IMR-90 (cell line): ENCODE measurements around the gene FADS6. TPM values are rescaled to one million over a fixed set of nuclear protein-coding genes. Genes with fewer than 3 reads are reported as not detected.

Experiments used
- ATAC-seq: fragments of 200-7000 bp; cut with Tn5 transposase; 2 replicates; pipeline ENCODE4 v1.9.1; 2020; ENCODE audit warnings: low read depth, mild to moderate bottlenecking, moderate library complexity
- BruUV-seq: library from RNA; stranded (reverse); fragments of 400-500 nt; replicated peaks from 2 replicates; lab custom pipeline; 2021; lab: Mats Ljungman, UMichigan
- CTCF ChIA-PET: fragments of 300-600 bp; formaldehyde crosslinking; extraction: SDS; loops from one replicate; lab custom pipeline; 2021; ENCODE audit warnings: antibody characterized with exemption; lab: Yijun Ruan, JAX
- POLR2A ChIA-PET: fragments of 300-600 bp; sonication (Branson Sonifier 250); formaldehyde crosslinking; loops from one replicate; lab custom pipeline; 2022; ENCODE audit warnings: antibody characterized with exemption; ENCODE audit not compliant: unreplicated experiment; lab: Charles Lee
- DNase-seq: peaks from one replicate; pipeline ENCODE4 v3.0.0; 2013
- H2AFZ ChIP-seq: replicated peaks from 2 replicates; pipeline ENCODE3; 2013; ENCODE audit warnings: low read length, mild to moderate bottlenecking; ENCODE audit not compliant: poor library complexity
- H2AK5ac ChIP-seq: 2 replicates; pipeline ENCODE4 v1.6.1; 2013; ENCODE audit warnings: low read depth, low read length, inconsistent platforms
- H2AK9ac ChIP-seq: replicated peaks from 2 replicates; pipeline ENCODE3; 2013; ENCODE audit warnings: mild to moderate bottlenecking, low read depth, low read length, moderate library complexity; ENCODE audit not compliant: poor library complexity
- H2BK120ac ChIP-seq: 2 replicates; pipeline ENCODE4 v1.6.1; 2013; ENCODE audit warnings: low read depth, low read length, inconsistent platforms
- H2BK15ac ChIP-seq: 3 replicates; pipeline ENCODE4 v1.6.1; 2013; ENCODE audit warnings: low read depth, low read length, inconsistent platforms
- H2BK20ac ChIP-seq: 2 replicates; pipeline ENCODE4 v1.6.1; 2013; ENCODE audit warnings: low read depth, mild to moderate bottlenecking, inconsistent platforms, low read length, moderate library complexity
- H2BK5ac ChIP-seq: 2 replicates; pipeline ENCODE4 v1.6.1; 2013; ENCODE audit warnings: mild to moderate bottlenecking, low read depth, low read length, inconsistent platforms; ENCODE audit not compliant: poor library complexity, severe bottlenecking
- H3K14ac ChIP-seq: replicated peaks from 2 replicates; pipeline ENCODE4 v1.6.1; 2013; ENCODE audit warnings: low read depth, low read length, inconsistent platforms
- H3K18ac ChIP-seq: 2 replicates; pipeline ENCODE4 v1.6.1; 2013; ENCODE audit warnings: low read depth, low read length, control low read depth
- H3K23ac ChIP-seq: 2 replicates; pipeline ENCODE4 v1.6.1; 2013; ENCODE audit warnings: low read depth, low read length, inconsistent platforms
- H3K27ac ChIP-seq: 2 replicates; pipeline ENCODE4 v1.5.1; 2013; ENCODE audit warnings: mild to moderate bottlenecking, control low read depth, low read length; ENCODE audit not compliant: insufficient read depth
- H3K27me3 ChIP-seq: 2 replicates; pipeline ENCODE4 v1.6.1; 2013; ENCODE audit warnings: low read length; ENCODE audit not compliant: control insufficient read depth, insufficient read depth
- H3K36me3 ChIP-seq: 2 replicates; pipeline ENCODE4 v1.6.1; 2013; ENCODE audit warnings: low read length, mixed read lengths; ENCODE audit not compliant: control insufficient read depth, insufficient read depth
- H3K4ac ChIP-seq: 2 replicates; pipeline ENCODE4 v1.6.1; 2013; ENCODE audit warnings: low read depth, low read length, inconsistent platforms
- H3K4me1 ChIP-seq: 2 replicates; pipeline ENCODE4 v1.6.1; 2013; ENCODE audit warnings: low read length, mixed read lengths; ENCODE audit not compliant: control insufficient read depth, insufficient read depth
- H3K4me2 ChIP-seq: 2 replicates; pipeline ENCODE4 v1.6.1; 2013; ENCODE audit warnings: low read depth, mild to moderate bottlenecking, control low read depth, low read length, moderate library complexity
- H3K4me3 ChIP-seq: 2 replicates; pipeline ENCODE4 v1.5.1; 2013; ENCODE audit warnings: low read depth, mild to moderate bottlenecking, control low read depth, low read length, moderate library complexity; ENCODE audit not compliant: insufficient read depth
- H3K56ac ChIP-seq: 2 replicates; pipeline ENCODE4 v1.6.1; 2013; ENCODE audit warnings: low read length, inconsistent platforms; ENCODE audit not compliant: insufficient read depth; ENCODE audit errors: extremely low read depth
- H3K79me1 ChIP-seq, 2 experiments: 2 replicates each; pipeline ENCODE4 v1.6.1; 2013; ENCODE audit warnings: low read length in 2 of 2, inconsistent platforms in 1 of 2, low read depth in 1 of 2
- H3K9ac ChIP-seq: 2 replicates; pipeline ENCODE4 v1.6.1; 2013; ENCODE audit warnings: low read depth, low read length, control low read depth
- H3K9me1 ChIP-seq: 2 replicates; pipeline ENCODE4 v1.6.1; 2013; ENCODE audit warnings: low read length, inconsistent platforms; ENCODE audit not compliant: insufficient read depth
- H3K9me3 ChIP-seq: 2 replicates; pipeline ENCODE4 v1.6.1; 2013; ENCODE audit warnings: low read length; ENCODE audit not compliant: control insufficient read depth, insufficient read depth
- H4K20me1 ChIP-seq: 2 replicates; pipeline ENCODE4 v1.6.1; 2013; ENCODE audit warnings: low read length, inconsistent platforms; ENCODE audit not compliant: insufficient read depth
- H4K5ac ChIP-seq: 2 replicates; pipeline ENCODE4 v1.6.1; 2013; ENCODE audit warnings: mild to moderate bottlenecking, low read depth, low read length, control low read depth
- H4K8ac ChIP-seq, 2 experiments: 2 replicates each; pipeline ENCODE4 v1.6.1; 2013; ENCODE audit warnings: low read depth in 2 of 2, low read length in 2 of 2, control low read depth in 1 of 2, inconsistent platforms in 1 of 2
- H4K91ac ChIP-seq: 2 replicates; pipeline ENCODE4 v1.6.1; 2013; ENCODE audit warnings: low read depth, low read length, inconsistent platforms; ENCODE audit not compliant: insufficient read depth
- BHLHE40 ChIP-seq: fragments of 150-350 bp; IDR thresholded peaks from 2 replicates; pipeline ENCODE4 v1.6.1; 2016; ENCODE audit warnings: mild to moderate bottlenecking, low read depth, low read length
- CEBPB ChIP-seq: IDR thresholded peaks from 2 replicates; pipeline ENCODE4 v1.6.1; 2012; ENCODE audit warnings: low read depth, low read length, improper control_type of control experiment
- CHD1 ChIP-seq: IDR thresholded peaks from 2 replicates; pipeline ENCODE4 v1.6.1; 2012; ENCODE audit warnings: low read depth, low read length, improper control_type of control experiment
- ELK1 ChIP-seq: fragments of 150-350 bp; IDR thresholded peaks from 2 replicates; pipeline ENCODE4 v1.6.1; 2016; ENCODE audit warnings: low read depth, mild to moderate bottlenecking, low read length, moderate library complexity, borderline replicate concordance
- FOS ChIP-seq: fragments of 150-350 bp; IDR thresholded peaks from 2 replicates; pipeline ENCODE4 v1.6.1; 2016; ENCODE audit warnings: low read depth, low read length
- MAFK ChIP-seq: IDR thresholded peaks from 2 replicates; pipeline ENCODE4 v1.6.1; 2012; ENCODE audit warnings: low read depth, low read length, improper control_type of control experiment
- MAZ ChIP-seq: IDR thresholded peaks from 2 replicates; pipeline ENCODE4 v1.6.1; 2012; ENCODE audit warnings: low read depth, mild to moderate bottlenecking, low read length, improper control_type of control experiment, moderate library complexity, borderline replicate concordance
- MXI1 ChIP-seq: IDR thresholded peaks from 2 replicates; pipeline ENCODE4 v1.6.1; 2012; ENCODE audit warnings: low read depth, mild to moderate bottlenecking, low read length, moderate library complexity, borderline replicate concordance
- RCOR1 ChIP-seq: IDR thresholded peaks from 2 replicates; pipeline ENCODE4 v1.6.1; 2012; ENCODE audit warnings: mild to moderate bottlenecking, low read length, improper control_type of control experiment; ENCODE audit not compliant: insufficient replicate concordance
- RFX5 ChIP-seq: IDR thresholded peaks from 2 replicates; pipeline ENCODE4 v1.8.0; 2012; ENCODE audit warnings: low read depth, mild to moderate bottlenecking, low read length, moderate library complexity
- WGBS, 2 experiments: methylation state at CpG; one replicate each; pipeline versions ENCODE4 v1.1.5 to v1.1.7; 2013; ENCODE audit warnings: missing lambda C conversion rate in 2 of 2; ENCODE audit not compliant: insufficient read length in 1 of 2; ENCODE audit errors: extremely low coverage in 2 of 2; 5-methylcytosine and 5-hydroxymethylcytosine counted together
- dilution Hi-C: fragments of 300-500 bp; cut with HindIII; formaldehyde crosslinking; loops from one replicate; pipeline ENCODE4 v1.14.3; 2018; ENCODE audit warnings: low sequenced_read_pairs; ENCODE audit not compliant: unreplicated experiment
- in situ Hi-C: fragments of 300-500 bp; cut with MboI; formaldehyde crosslinking; loops from 3 replicates; pipeline ENCODE4 v1.14.3; 2019; ENCODE audit warnings: low sequenced_read_pairs, inconsistent platforms, mixed read lengths
- intact Hi-C: fragments of 100-400 bp; cut with micrococcal nuclease; formaldehyde crosslinking; loops from 2 replicates; pipeline ENCODE4 v1.10.0; 2022
- polyA plus RNA-seq, 3 experiments: library from polyadenylated mRNA; depleted of rRNA; stranded (reverse); fragments of >200 nt; gene quantifications; 2 replicates each; pipeline ENCODE4 v1.2.3, GENCODE V29; 2012; ENCODE audit warnings: low replicate concordance in 1 of 3
- total RNA-seq: library from RNA; depleted of rRNA; stranded (reverse); fragments of >200 nt; gene quantifications from 2 replicates; pipeline ENCODE4 v1.2.3, GENCODE V29; 2012

Gene FADS6
- total and polyA plus RNA-seq, 2 of the 4 experiments (the other 2 are of a cell fraction) = not detected

DNA sequence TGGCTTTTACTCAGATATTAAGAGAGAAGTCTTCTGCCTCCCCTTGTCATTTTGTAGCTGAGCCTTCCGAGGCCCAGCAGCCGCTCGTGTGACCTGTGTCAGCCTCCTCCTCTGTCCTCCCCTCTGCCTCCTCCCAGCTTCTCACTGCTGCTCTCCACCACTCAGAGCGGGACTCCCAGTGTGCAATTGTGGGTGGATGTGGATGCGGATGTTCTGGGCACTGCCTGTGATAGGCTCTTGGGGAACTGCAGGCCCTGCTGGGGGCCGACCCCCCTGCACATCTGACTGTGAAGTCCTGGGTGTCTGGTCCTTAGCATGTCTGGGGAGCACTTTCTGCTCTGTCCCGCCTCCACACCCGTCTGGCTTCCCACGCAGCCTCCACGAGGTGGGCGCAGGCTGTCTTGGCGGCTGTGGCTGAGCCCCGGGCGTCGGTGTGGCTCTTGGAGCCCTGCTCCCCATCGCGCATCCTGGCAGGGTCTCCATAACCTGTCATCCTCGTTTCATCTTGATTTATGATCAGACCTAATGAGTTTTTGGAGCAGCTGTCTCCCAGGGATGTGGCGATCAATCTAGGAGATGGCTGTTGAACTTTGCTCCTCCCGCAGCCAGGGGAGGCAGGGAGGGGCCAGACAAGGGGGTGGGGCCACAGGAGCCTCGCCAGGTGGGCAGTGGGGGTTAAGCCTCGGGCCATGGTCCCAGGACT lies 61.8 kb downstream of the FADS6 start:
- Histone ChIP-seq H3K4me2 (no peak overlapping the region), H3K56ac (no peak overlapping the region), H3K9ac (no peak overlapping the region), H3K36me3 (peaks cover 12% of the 10 kb centered on the region), H3K4me3 (no peak overlapping the region), H2AFZ (no peak overlapping the region), H2BK15ac (no peak overlapping the region), H3K9me1 (peaks cover 4% of the 10 kb centered on the region; the same call in 1 of the 2 replicates), H2AK9ac (no peak overlapping the region), H2BK5ac (no peak overlapping the region), H2BK20ac (no peak overlapping the region), H3K79me1 (no peaks in the 10 kb centered on the region), H3K4me1 (peaks cover 4% of the 10 kb centered on the region), H4K5ac (no peak overlapping the region), H3K9me3 (no peaks in the 10 kb centered on the region), H3K14ac (no peak overlapping the region), H3K4ac (no peak overlapping the region), H3K23ac (no peak overlapping the region), H4K8ac (no peak overlapping the region), H3K27me3 (no peaks in the 10 kb centered on the region), H4K91ac (no peak overlapping the region), H2BK120ac (no peak overlapping the region), H2AK5ac (no peak overlapping the region), H3K18ac (no peak overlapping the region), H3K27ac (no peak overlapping the region), H4K20me1 (no peaks in the 10 kb centered on the region; the same call in 1 of the 2 replicates)
- TF ChIP-seq FOS = no peak
- TF ChIP-seq CHD1 = no peak
- TF ChIP-seq MAZ = no peak
- TF ChIP-seq RFX5 = no peak
- TF ChIP-seq RCOR1 = no peak
- TF ChIP-seq CEBPB = no peak
- no peak for TF ChIP-seq BHLHE40
- TF ChIP-seq MAFK = no peak
- TF ChIP-seq MXI1 = no peak
- no peak for TF ChIP-seq ELK1
- no peak for DNase-seq
- ChIA-PET POLR2A (no interaction called here), CTCF (no interaction called here)
- in situ Hi-C loops (no loop called here), intact Hi-C loops (no loop called here), dilution Hi-C loops (no loop called here)
- ATAC-seq = no peak
- WGBS, 2 experiments = 65% methylated on average over 5 of the region's 22 CpGs; no CpG with 5 or more reads in 1 of the 2 experiments
- no TSS peak for BruUV-seq
